GM18499 (cell line): ENCODE results near the gene RGS5.
"Not testable (repeated sequence)": the region's sequence is repeated elsewhere in the genome, so short reads cannot be mapped to it uniquely, and the experiment has no call there.

Experiments used
- ATAC-seq: cut with Tn5 transposase; IDR thresholded peaks from one replicate; pipeline ENCODE4 v1.9.1; 2021; ENCODE audit warnings: moderate number of reproducible peaks; ENCODE audit not compliant: insufficient read depth, unreplicated experiment

RGS5 gene

DNA sequence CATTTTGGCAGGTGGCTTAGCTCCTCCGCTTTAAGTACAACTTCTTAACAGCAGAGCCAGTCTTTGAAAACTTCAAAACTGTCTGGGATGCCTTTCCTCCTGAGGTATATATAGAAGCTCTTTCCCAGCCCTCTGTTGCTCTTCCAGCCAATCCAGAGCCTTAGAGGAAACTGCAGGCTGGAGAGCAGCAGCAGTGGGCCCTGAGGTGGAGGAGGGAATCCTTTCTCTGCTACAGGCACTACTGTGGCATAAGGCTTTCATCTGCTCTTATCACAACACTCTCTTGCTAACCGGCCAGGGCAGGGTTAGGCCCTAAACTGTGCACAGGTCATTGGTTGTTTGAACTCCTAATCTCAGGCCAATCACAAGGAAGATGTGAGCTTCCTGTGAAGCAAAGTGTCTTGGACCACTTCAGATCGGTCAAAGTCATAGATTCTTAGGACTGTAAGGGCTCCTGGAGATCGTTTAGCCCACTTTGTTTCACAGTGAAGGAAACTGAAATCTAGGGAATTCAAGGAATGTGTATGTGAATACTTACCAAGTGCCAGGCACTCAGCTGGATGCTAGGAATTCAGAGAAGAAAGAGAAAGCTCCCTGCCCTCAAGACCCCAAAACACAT is at the start of gene RGS5:
RGS5 (minus strand) TSS at position 84 of the 619 bp plus-strand sequence; CDS start at position 3, 81 bp downstream.
- ATAC-seq, result no peak

DNA sequence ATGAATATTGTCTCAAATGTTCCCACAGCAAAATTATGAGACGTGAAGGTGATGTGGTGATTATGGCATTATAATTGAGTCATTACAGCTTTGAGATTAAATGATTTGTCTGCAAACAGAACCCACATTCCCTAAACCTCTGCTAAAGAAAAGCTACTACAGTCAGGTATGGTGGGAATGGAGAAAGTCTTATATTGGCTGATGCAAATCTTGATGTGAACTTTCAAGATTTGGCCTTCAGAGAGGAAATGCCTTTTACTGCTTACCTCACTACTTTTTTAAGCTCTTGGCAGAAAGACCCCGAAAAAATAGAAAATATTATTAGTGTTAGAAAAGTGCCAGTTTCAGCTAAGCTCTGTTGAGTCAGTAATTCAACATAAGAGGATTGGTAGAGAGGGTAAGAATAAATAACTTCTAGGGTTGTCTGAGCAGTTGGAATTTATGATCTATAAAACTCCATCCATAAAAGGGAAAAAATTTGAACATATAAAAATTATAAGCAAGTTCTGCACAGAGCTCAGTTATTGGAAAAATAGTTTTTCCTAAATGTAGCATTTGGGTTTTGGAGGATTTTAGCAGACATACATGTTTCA is 47.8 kb upstream of the RGS5 start:
- no peak for ATAC-seq

DNA sequence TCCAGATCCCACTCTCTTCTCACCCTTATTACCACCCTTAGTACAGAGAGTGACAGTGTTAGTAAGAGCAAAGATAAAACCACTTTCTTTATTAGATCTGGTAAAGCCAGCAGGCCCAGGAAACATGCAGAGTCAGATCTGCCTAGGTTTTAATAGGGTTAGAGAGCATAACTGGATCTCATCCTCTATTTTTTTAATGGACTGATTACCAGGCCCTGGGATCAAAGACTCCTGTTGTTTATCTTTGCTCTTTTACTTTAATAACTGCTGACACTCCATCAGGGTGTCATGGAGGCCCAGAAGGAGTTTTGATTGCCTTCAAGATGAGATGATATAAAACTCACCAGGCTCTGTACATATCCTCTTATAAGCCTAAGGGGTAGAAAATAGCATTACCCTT is 45.3 kb upstream of the RGS5 start:
- no peak for ATAC-seq

DNA sequence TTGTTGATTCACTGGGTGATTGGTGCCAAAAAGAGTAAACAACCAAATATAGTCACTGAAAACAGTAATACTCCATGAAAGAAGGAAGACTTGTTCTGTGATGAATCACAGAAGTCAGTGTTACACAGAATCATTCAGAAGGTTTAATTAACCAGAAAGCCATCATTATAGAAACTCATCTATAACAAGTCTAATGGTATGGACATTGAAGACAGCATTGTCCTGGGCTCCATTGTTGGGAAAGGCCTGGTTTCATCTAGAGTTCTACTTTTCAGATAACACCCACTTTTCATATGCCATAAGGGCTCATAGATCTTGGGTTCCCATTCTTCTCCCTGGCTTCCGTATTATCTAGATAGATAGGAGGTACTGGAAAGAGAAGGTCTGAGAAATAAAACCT is 41.9 kb upstream of the RGS5 start:
- ATAC-seq, result not testable (repeated sequence)

DNA sequence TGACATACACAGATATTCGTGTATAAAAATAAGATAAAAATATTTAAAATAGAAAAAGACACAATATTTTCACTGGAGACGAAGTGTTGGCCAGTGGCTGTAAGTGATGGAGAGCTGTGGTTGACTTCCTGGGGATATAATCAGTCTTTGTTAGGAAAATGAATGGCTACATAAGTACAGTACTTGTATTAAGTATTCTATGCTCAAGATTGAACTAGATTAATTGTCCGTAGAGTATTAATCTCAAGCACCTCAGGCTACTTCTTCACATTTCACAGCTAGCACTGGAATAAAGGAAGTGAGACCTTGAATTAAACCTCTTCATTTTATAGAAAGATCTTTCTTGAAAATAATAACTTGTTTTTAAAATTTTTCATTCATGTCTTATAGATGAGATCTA is 39.0 kb upstream of the RGS5 start:
- no peak for ATAC-seq

GRCh38 chr1:163240705-163241104 is 38.0 kb upstream of the RGS5 start:
- ATAC-seq, result no peak

DNA sequence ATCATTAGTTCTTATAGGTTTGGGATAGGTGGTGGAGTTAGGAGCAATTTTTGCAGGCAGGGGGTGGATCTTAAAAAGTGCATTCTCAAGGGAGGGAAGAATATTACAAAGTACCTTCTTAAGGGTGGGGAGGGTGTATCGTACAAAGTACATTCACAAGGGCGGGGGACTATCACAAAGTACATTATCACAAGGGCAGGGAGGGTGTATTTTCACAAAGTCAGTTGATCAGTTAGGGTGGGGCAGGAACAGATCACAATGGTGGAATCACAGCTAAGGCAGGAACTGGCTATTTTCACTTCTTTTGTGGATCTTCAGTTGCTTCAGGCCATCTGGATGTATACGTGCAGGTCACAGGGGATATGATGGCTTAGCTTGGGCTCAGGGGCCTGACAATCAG is 30.9 kb upstream of the RGS5 start:
- not testable (repeated sequence) for ATAC-seq

GRCh38 chr1:163231385-163231784 is 28.7 kb upstream of the RGS5 start:
- no peak for ATAC-seq

- ATAC-seq, result no peak
Measured at GRCh38 chr1:163230827-163231226, 28.1 kb upstream of the RGS5 start.

DNA sequence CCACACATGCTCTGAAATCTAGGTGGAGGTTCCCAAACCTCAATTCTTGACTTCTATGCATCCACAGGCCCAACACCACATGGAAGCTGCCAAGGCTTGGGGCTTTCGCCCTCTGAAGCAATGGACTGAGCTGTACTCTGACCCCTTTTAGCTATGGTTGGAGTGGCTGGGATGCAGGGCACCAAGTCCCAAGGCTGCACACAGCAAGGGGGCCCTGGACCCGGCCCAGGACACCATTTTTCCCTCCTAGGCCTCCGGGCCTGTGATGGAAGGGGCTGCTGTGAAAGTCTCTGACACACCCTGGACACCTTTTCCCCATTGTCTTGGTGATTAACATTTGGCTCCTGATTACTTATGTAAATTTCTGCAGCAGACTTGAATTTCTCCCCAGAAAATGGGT is 25.6 kb upstream of the RGS5 start:
- not testable (repeated sequence) for ATAC-seq

DNA sequence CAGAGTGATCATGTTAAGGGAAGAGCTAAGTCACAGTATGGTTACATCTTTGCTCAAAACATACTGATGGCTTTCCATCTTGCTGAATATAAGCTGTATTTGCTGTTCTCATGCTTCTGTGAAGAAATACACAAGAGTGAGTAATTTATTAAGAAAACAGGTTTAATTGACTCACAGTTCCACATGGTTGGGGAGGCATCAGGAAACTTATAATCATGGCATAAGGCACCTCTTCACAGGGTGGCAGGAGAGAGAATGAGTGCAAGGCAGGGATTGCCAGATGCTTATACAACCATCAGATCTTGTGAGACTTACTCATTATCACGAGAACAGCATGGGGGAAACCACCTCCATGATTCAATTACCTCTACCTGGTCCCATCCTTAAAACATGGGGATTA is 24.4 kb upstream of the RGS5 start:
- no peak for ATAC-seq

DNA sequence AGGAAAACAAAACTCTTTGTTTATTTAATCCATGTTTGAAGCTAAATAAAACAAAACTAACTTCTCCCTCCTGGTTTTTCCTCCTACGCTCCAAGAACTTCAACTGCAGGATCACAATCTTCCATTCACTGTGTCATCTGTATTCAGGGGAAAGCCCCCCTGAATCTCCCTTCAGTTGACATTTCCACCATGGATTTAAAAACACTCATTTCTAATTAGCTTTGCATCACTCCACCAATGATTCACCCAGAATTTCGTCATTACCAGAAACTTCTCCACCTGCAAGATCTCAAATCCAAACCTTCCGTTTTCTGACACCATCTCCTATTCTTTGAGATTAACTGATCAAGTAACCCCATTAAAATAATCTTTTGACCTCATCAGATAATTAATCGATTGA is 10.9 kb upstream of the RGS5 start:
- ATAC-seq, result no peak

DNA sequence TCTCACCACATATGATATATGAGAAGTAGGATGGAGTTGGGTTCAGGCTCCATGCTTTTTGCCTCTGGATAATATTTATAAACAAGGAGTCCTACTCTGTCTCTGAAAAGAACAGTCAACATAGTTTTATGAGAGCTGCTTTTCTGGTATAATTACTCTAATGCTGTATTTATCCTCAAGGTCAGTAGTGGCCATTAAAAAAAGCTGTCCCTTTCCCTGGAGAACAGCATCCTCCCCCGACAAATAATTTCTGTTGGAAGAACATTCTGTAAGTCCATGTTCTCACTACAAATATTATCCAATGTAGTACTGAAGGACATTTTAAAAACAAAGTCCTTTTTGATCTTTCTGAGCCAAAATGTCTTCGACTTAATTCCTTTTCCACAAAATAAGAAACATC is 9.0 kb upstream of the RGS5 start:
- ATAC-seq, result no peak

- ATAC-seq, result no peak
Measured at GRCh38 chr1:163205513-163205912, 2.8 kb upstream of the RGS5 start.

- no peak for ATAC-seq
Measured at GRCh38 chr1:163203561-163203960, 845 bp upstream of the RGS5 start.

- ATAC-seq, result no peak
Measured at GRCh38 chr1:163201906-163202305, 810 bp downstream of the RGS5 start.

- ATAC-seq, result no peak
Measured at GRCh38 chr1:163197022-163197421, 5.7 kb downstream of the RGS5 start.

- no peak for ATAC-seq
Measured at GRCh38 chr1:163196449-163196787, 6.3 kb downstream of the RGS5 start.

- ATAC-seq, result no peak
Measured at GRCh38 chr1:163195728-163196448, 6.8 kb downstream of the RGS5 start.

DNA sequence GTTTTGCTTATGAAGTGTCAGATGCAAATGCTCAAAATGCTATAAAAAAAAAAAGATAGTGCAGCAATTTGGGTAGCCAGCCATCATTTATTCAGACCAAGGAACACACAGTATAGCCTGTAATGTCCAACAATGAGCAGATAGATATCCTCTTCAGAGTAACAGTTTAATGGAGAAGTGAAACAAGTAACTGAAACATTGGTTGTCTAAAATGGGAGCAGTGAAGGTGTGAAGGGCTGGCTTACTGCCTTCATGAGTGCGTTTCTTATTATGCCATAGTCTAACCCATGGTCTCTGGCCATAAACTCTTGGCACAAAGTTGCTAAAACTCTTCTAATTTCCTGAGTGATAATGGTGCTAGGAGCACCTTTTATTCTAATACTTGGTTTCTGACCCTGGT is 11.4 kb downstream of the RGS5 start:
- no peak for ATAC-seq

GRCh38 chr1:163188947-163189346 is 13.8 kb downstream of the RGS5 start:
- ATAC-seq, result no peak

- ATAC-seq, result no peak
Measured at GRCh38 chr1:163187849-163188248, 14.9 kb downstream of the RGS5 start.
